ENCODE measurements around the gene SDK2. TPM values are rescaled to one million over a fixed set of nuclear protein-coding genes. Genes with fewer than 3 reads are reported as not detected.
A peak's percentile ranks its signal among the peaks of the same experiment; 100 is the strongest.

Gene SDK2
- total and polyA plus RNA-seq, 9 of the 15 experiments (the other 6 are each of a cell fraction or from before 2014, with no cell fraction given): 0.04 TPM; not detected in 8

- TF ChIP-seq UBTF (IDR thresholded peaks at IDR 0.05; ENCODE audit: borderline replicate concordance in 1 of 2, low read depth in 2 of 2, low read length in 2 of 2) (no peak), ZNF699 (CRISPR knock-in tag; IDR thresholded peaks at IDR 0.05; ENCODE audit: insufficient replicate concordance) (no peak), CCNT2 (IDR thresholded peaks at IDR 0.05; ENCODE audit: borderline replicate concordance, extremely low read depth, insufficient read length, low read depth, low read length) (no peak), SPI1 (IDR thresholded peaks at IDR 0.05; ENCODE audit: borderline replicate concordance, low read depth, low read length) (peak; percentile 53; the same call in 1 of the 2 replicates), ZNF77 (CRISPR knock-in tag; IDR thresholded peaks at IDR 0.05) (no peak), ATF3 (IDR thresholded peaks at IDR 0.05) (no peak), ATF3 (CRISPR knock-in tag; conservative IDR thresholded peaks at IDR 0.05) (no peak), FOXP1 (CRISPR knock-in tag; IDR thresholded peaks at IDR 0.05) (no peak), HNRNPL (IDR thresholded peaks at IDR 0.05; ENCODE audit: low read depth, low read length) (no peak), ETV6 (IDR thresholded peaks at IDR 0.05; ENCODE audit: borderline replicate concordance in 1 of 2, low read depth in 2 of 2, low read length in 1 of 2) (no peak), ETV6 (CRISPR knock-in tag; IDR thresholded peaks at IDR 0.05; ENCODE audit: borderline replicate concordance) (no peak), ZFPM2 (CRISPR knock-in tag; IDR thresholded peaks at IDR 0.05) (no peak), PHB2 (IDR thresholded peaks at IDR 0.05; ENCODE audit: low read depth) (no peak), TEAD2 (tag; IDR thresholded peaks at IDR 0.05) (no peak), THAP7 (CRISPR knock-in tag; IDR thresholded peaks at IDR 0.05) (no peak), SREBF1 (IDR thresholded peaks at IDR 0.05; ENCODE audit: borderline replicate concordance, low read depth, low read length) (no peak), ZNF398 (CRISPR knock-in tag; IDR thresholded peaks at IDR 0.05) (no peak)
These were observed 318.8 kb downstream of the SDK2 start (continued) for GRCh38 chr17:73325527-73325842.

Measured in K562 (cell line).